Fibroblast of mammary gland (primary cell): ENCODE measurements around the gene DHX15.

Experiments used
- DNase-seq: peaks from one replicate; pipeline ENCODE4 v3.0.0-alpha.2; 2010; ENCODE audit warnings: low read depth
- H3K4me3 ChIP-seq: 2 replicates; pipeline ENCODE4 v1.5.1; 2011; ENCODE audit warnings: low read depth, mild to moderate bottlenecking, low read length, moderate library complexity; ENCODE audit not compliant: control insufficient read depth
- CTCF ChIP-seq: conservative IDR thresholded peaks from 2 replicates; pipeline ENCODE4 v1.5.1; 2011; ENCODE audit warnings: low read depth, low read length, inconsistent platforms; ENCODE audit not compliant: control insufficient read depth, insufficient read depth

The DHX15 gene

GRCh38 chr4:24533364-24533763, 51.0 kb downstream of the DHX15 start:
- no peak for TF ChIP-seq CTCF
- no peak overlapping the region for H3K4me3 ChIP-seq
- no peak for DNase-seq

GRCh38 chr4:24529555-24529954, 54.8 kb downstream of the DHX15 start:
- H3K4me3 ChIP-seq = no peak overlapping the region
- no peak for TF ChIP-seq CTCF
- DNase-seq = no peak

GRCh38 chr4:24527371-24527770, 57.0 kb downstream of the DHX15 start:
- no peak for TF ChIP-seq CTCF
- DNase-seq = no peak
- no peak overlapping the region for H3K4me3 ChIP-seq

- no peak for DNase-seq
- no peak for TF ChIP-seq CTCF
- H3K4me3 ChIP-seq = no peak overlapping the region
These were observed 62.8 kb downstream of the DHX15 start for GRCh38 chr4:24521544-24521943.

- TF ChIP-seq CTCF = no peak
- no peak for DNase-seq
- H3K4me3 ChIP-seq = no peak overlapping the region
These were observed 64.7 kb downstream of the DHX15 start for GRCh38 chr4:24519649-24520048.

GRCh38 chr4:24517676-24518075, 66.7 kb downstream of the DHX15 start:
- H3K4me3 ChIP-seq = no peak overlapping the region
- DNase-seq = no peak
- TF ChIP-seq CTCF = no peak

- no peak overlapping the region for H3K4me3 ChIP-seq
- DNase-seq = no peak
- no peak for TF ChIP-seq CTCF
These were observed 67.4 kb downstream of the DHX15 start for GRCh38 chr4:24516926-24517325.
